ENCODE measurements around the gene MDN1.
"Not testable (repeated sequence)": the region's sequence is repeated elsewhere in the genome, so short reads cannot be mapped to it uniquely, and the experiment has no call there.

Gene MDN1

DNA sequence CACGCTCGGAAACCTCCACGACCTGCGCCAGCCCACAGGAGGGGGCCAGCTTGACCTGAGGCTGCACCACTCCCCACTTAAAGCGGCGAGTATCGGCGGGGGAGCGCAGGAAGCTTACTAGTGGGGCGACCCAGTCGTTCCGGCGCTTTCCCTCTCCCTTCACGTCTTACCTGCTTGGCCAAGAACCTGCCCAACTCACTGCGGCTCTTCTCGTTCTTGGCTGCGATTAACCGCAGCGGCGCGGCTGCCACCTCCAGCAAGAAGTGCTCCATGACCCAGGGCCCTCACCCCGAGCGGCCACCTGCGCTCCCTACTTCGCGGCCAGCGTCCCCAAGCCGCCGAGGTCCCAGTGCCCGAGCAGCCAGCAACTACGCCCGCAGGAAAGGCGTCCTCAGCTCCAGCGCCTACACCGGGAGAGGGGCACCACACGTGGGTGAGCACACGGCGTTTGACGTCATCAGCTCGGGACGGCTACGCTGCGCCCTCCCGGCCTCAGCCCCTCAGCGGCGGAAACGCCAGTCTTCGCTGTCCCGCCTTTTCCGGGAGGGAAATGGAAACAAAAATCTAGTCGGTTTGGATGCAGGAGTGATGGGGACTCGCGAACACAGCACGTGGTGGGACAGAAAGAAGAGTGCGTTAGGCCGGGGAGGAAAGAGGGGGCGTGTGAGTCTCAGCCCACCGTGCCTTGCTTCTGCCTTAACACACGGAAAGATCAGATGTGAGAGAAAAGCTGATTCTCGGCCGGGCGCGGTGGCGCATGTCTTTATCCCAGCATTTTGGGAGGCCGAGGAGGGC lies at the start of gene MDN1:
Gene MDN1, minus strand, starts transcription at position 459 of the 795 bp plus-strand sequence. Its CDS starts 187 bp downstream, at position 272.
- DNase-seq (ENCODE audit: low read depth): peak; percentile 89

DNA sequence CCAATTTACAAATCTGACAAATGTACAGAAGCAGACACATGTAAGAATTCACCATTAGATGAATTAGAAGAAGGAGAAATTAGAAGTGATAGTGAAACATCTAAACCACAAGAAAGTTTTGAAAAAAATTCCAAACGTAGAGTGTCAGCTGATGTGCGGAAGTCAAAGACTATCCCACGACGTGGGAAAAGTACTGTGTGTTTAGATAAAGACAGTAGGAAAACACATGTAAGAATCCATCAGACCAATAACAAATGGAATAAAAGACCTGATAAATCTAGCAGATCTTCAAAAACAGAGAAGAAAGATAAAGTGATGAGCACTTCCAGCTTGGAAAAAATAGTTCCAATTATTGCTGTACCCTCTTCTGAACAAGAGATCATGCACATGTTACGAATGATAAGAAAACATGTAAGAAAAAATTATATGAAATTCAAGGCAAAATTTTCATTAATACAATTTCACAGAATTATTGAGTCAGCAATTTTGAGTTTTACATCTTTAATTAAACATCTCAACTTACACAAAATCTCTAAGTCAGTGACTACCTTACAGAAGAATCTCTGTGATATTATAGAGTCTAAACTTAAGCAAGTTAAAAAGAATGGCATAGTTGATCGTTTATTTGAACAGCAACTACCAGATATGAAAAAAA lies 46.6 kb upstream of the MDN1 start:
- DNase-seq (ENCODE audit: low read depth): no peak

GRCh38 chr6:89862698-89863097 lies 43.1 kb upstream of the MDN1 start:
- no peak for DNase-seq (ENCODE audit: low read depth)

GRCh38 chr6:89862273-89862672 lies 42.7 kb upstream of the MDN1 start:
- no peak for DNase-seq (ENCODE audit: low read depth)

DNA sequence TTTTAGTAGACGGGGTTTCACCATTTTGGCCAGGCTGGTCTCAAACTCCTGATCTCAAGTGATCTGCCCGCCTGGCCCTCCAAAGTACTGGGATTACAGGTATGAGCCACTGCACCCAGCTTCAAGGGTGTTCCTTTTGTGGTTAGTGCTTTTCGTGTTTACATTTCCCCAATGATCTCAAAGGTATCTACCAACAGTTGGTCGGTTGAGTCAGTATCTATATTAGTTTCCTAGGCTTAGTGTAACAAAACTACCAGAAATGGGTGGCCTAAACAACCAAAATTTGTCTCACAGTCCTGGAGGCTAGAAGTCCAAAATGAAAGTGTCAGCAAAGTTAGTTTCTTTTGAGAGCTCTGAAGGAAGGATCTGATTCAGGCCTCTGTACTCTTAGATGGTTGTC lies 40.1 kb upstream of the MDN1 start:
- DNase-seq (ENCODE audit: low read depth): no peak

DNA sequence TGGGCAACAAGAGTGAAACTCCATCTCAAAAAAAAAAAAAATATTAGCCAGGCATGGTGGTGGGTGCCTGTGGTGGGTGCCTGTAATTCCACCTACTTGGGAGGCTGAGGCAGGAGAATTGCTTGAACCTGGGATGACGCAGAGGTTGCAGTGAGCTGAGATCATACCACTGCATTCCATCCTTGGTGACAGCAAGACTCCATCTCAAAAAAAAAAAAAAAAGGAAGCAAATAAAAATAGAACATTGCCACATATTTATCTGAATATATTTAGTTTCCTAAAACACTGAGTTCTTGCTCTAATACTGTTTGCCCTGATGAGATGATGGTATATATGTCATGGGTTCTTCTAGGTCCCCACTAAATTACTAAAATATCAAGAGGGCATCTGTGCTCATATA lies 38.4 kb upstream of the MDN1 start:
- DNase-seq (ENCODE audit: low read depth): no peak

GRCh38 chr6:89853068-89853467 lies 33.5 kb upstream of the MDN1 start:
- DNase-seq (ENCODE audit: low read depth): no peak

DNA sequence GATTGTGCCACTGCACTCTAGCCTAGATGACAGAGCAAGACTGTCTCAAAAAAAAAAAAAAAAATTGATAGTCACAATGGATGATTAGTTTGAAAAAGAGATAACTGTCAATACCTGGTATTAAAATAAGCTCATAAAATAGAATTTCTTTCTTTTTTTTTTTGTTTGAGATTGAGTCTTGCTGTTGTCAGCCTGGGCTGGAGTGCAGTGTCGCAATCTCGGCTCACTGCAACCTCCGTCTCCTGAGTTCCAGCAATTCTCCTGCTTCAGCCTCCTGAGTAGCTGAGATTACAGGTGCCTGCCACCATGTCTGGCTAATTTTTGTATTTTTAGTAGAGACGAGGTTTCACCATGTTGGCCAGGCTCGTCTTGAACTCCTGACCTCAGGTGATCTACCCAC lies 27.9 kb upstream of the MDN1 start:
- DNase-seq (ENCODE audit: low read depth): not testable (repeated sequence)

GRCh38 chr6:89843070-89843469 lies 23.5 kb upstream of the MDN1 start:
- DNase-seq (ENCODE audit: low read depth): no peak

- no peak for DNase-seq (ENCODE audit: low read depth)
These were observed 22.6 kb upstream of the MDN1 start for GRCh38 chr6:89842228-89842627.

DNA sequence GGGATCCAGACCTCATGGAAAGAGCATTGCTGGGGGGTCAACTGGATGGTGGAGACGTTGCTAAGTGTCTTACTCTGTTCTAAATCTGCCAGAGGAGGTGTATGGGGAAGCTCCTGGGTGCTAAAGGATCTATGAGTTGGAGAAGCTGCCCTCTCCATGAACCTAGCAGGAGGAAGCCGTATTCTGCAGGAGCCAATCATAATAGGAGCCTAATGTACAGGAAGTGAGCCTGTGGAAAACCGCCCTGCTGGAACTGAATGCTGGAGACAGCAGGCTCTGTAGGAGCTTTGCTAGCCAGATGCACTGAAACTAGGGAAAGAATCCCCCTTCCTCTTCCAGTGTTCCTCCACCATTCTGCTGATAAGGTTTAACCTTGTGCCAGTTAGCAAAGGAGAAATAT lies 20.9 kb upstream of the MDN1 start:
- DNase-seq (ENCODE audit: low read depth): no peak

DNA sequence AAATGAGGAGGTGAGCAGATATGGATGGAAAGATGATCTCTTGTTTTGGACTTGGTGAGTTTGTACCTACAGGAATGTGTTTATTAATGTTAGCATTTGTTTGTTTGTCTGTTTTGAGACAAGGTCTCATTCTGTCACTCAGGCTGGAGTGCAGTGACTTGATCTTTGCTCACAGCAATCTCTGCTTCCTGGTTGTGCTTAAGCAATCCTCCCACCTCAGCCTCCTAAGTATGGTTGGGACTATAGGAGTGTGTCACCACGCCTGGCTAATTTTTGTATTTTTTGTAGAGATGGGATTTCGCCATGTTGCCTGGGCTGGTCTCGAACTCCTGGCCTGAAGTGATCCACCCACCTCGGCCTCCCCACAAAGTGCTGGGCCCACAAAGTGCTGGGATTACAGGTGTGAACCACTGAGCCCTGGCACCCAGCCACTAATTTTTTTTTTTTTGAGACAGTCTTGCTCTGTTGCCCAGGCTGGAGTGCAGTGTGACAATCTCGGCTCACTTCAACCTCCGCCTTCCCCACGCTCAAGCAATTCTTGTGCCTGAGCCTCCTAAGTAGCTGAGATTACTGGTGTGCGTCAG lies 17.1 kb upstream of the MDN1 start:
- DNase-seq (ENCODE audit: low read depth): no peak

- no peak for DNase-seq (ENCODE audit: low read depth)
These were observed 15.5 kb upstream of the MDN1 start for GRCh38 chr6:89834884-89835792.

DNA sequence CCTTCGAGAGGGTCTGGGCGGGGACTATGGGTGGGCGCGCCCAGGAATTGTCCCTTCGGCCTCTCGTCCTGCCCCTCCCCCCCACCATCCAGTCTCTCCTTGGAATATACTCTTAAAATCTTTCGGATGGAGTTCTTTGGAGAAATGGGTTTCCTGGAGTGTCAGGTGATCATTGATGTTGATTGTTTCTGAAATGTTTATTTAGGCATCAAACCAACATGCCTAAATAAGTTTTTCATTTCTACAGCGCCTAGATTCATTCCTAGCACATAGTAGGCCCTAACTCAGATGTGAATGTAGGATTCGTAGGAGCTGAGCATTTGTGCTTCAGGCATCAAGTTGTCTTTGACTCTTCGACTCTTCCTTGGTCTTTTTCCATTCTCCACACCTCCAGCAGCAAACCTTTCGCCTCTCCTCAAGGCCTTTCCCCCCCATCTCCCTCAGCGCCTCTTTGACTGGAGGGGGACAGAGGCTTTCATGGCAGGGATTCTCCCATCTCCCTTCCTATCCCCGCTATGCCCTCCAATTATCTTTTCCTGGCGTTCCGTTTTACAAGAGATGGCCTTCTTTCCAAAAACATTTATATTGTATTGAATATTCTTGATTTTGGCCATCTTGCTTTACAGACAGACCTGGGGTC lies 10.7 kb upstream of the MDN1 start:
- no peak for DNase-seq (ENCODE audit: low read depth)

DNA sequence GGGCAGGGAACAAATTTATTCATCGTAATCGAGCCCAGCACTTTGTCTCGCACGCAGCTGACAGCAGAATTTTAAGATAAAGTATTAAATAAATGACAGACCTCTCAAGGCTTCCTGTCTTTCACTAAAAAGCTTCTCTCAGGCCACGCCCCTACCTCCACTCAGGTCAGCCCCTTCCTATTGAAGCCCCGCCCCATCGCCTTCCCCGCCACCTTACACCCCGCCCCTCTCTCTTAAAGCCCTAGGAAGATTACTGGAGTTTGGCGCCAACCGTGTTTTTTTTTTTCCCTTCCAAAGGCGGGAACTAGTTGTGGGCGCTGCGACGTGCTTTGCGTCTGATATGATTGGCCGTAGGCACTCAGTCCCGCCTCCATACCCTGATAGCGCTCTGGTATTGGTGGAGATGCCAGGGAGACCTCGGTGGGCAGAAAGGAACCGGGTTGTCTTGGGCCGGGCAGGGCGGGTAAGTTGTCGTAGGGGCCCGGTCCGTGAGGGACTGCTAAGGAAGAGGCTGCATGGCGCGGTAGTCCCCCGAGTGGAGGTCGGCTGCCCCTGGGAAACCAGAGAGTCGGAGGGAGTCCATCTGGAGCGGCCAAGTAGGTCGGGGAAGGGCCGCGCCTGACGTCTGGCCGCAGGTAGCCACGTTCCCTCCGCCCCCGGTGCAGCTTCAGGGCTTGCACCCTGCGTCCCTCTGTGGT lies 10.0 kb upstream of the MDN1 start, which contains the start of gene CASP8AP2:
Gene CASP8AP2, plus strand, starts transcription at position 409 of the 698 bp plus-strand sequence.
- DNase-seq (ENCODE audit: low read depth): peak; percentile 90

DNA sequence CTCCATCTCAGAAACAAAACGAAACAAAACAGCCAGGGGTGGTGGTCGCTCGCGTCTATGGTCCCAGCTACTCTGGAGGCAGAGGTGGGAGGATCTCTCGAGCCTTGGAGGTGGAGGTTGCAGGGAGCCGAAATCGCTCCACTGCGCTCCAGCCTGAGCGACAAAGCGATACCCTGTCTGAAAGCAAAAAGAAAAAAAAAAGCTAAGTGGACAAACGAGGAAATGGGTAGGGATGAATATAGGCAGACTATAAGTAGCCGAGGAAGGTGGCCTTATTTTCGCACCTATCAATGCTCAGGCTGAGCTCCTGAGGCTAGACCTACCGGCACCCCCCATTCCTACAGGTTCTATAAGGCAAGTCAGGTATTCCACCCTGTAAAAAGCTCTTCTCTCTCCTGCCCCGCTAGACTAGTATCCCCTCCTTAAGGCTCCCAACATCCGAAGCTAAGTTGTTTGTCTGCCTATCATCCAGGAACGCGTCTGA lies 9.4 kb upstream of the MDN1 start:
- peak; percentile 7 for DNase-seq (ENCODE audit: low read depth)

- DNase-seq (ENCODE audit: low read depth): not testable (repeated sequence)
These were observed 8.9 kb upstream of the MDN1 start for GRCh38 chr6:89828475-89828987.

DNA sequence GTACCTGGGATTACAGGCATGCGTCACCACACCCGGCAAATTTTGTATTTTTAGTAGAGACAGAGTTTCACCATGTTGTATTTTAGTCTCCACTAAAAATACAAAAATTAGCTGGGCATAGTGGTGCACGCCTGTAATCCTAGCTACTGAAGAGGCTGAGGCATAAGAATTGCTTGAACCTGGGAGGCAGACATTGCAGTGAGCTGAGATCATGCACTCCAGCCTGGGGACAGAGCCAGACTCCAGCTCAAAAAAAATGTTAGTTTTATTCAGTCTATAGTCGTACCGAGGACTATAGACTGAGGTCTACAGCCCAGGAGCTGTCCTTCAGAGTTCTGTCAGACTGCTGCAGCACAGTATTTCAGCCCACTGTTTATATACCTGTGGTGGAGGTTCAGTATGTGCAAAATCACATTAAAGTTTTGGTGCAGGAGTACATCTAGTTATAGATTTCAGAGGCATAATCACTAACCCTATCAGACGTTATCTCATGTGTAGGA lies 6.5 kb upstream of the MDN1 start:
- DNase-seq (ENCODE audit: low read depth): no peak

GRCh38 chr6:89818977-89819335 lies 638 bp downstream of the MDN1 start:
- DNase-seq (ENCODE audit: low read depth): no peak

DNA sequence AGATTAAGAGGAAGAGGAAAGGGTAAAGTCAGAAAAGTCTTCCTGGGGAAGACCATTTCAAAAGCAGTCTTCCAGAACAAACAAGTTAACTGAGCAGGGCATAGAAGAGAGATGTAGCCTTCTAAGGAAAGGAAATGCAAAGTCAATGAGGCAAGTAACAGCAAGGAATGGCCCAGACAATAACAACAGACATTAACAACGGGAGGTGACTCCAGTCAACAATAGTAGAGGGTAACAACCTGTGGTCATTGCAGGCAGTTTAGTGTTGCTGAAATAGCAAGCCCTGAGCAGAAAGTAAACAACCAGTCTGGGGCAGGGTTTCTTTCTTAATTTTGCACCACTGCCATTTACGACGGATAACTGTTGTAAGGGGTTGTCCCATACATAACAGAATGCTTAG lies 2.1 kb downstream of the MDN1 start:
- no peak for DNase-seq (ENCODE audit: low read depth)
